ENCODE measurements around the gene PRSS37. TPM values are rescaled to one million over a fixed set of nuclear protein-coding genes. Genes with fewer than 3 reads are reported as not detected.
"Not testable (repeated sequence)": the region's sequence is repeated elsewhere in the genome, so short reads cannot be mapped to it uniquely, and the experiment has no call there.

The PRSS37 gene
- total RNA-seq, 2 donors from 2014 or later = not detected

DNA sequence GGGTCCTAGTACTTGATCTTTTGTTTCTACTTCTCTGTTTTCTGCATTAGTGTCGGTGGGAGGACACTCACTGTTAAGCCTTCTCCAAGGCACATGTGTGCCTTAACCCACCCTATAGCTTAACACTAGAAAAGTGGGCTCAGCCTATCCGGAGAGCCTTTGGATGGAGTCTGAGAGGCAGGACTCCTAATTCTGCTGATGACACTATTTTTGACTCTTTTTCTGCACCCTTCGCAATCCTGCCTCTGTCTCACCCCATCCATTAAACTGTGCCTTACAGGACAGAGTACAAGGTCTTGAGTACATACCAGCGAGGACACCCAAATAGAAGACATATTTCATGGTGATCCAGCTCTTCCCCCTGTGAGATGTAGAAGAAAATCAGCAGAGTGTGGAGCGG, 577 bp downstream of the PRSS37 start:
- no peak overlapping the region for H3K27ac Mint-ChIP-seq
- no peak for ATAC-seq (replicated peaks)
- no peaks in the 10 kb centered on the region for H3K36me3 Mint-ChIP-seq (ENCODE audit: low read depth)
- no peak overlapping the region for H3K4me3 Mint-ChIP-seq
- H3K4me1 Mint-ChIP-seq = no peaks in the 10 kb centered on the region
- no peaks in the 10 kb centered on the region for H3K9me3 Mint-ChIP-seq
- H3K27me3 Mint-ChIP-seq = no peaks in the 10 kb centered on the region

DNA sequence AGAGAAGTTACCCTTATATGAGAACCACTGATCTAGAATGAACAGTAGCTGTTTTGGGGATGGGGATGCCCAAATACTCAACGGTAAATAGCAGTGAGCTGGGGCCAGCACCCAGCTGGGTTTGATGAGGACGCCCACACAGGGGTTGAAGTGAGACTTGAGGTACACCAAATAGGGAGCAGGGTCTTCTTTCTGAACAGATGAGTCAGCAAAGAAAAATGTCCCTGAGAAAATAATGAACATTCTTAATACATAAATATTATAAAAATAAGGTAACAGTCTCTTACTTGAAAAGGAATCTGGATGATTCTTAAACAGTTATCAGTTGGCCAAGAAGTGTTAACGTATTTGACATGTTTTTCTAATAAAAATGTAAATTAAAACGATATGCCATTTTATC, 2.0 kb downstream of the PRSS37 start:
- no peak for ATAC-seq (replicated peaks)
- H3K27me3 Mint-ChIP-seq = no peaks in the 10 kb centered on the region
- H3K9me3 Mint-ChIP-seq = no peaks in the 10 kb centered on the region
- H3K4me3 Mint-ChIP-seq = no peak overlapping the region
- H3K4me1 Mint-ChIP-seq = no peaks in the 10 kb centered on the region
- H3K36me3 Mint-ChIP-seq (ENCODE audit: low read depth) = no peaks in the 10 kb centered on the region
- H3K27ac Mint-ChIP-seq = no peak overlapping the region

DNA sequence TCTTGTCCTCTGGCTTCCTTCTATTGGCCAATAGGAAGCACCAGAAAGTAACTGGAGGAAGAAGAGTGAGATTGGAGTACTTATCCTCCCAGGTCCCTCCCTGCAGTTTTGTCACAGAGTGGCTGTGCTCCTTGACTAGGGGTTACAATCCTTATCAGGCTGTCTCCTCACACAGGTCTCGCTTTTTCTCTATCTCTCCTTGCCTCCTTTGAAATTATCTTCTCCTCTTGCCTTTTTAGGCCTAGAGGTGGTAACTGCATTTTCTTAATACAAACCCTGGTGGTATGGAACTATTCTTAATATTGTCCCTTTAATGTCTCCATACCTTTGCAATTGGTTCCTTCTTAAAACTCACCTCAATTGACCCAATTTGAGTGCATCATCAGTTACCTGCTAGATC, 2.7 kb downstream of the PRSS37 start:
- H3K27me3 Mint-ChIP-seq = no peaks in the 10 kb centered on the region
- H3K4me1 Mint-ChIP-seq = no peaks in the 10 kb centered on the region
- H3K36me3 Mint-ChIP-seq (ENCODE audit: low read depth) = no peaks in the 10 kb centered on the region
- no peak overlapping the region for H3K27ac Mint-ChIP-seq
- no peak for ATAC-seq (replicated peaks)
- no peaks in the 10 kb centered on the region for H3K9me3 Mint-ChIP-seq
- no peak overlapping the region for H3K4me3 Mint-ChIP-seq

DNA sequence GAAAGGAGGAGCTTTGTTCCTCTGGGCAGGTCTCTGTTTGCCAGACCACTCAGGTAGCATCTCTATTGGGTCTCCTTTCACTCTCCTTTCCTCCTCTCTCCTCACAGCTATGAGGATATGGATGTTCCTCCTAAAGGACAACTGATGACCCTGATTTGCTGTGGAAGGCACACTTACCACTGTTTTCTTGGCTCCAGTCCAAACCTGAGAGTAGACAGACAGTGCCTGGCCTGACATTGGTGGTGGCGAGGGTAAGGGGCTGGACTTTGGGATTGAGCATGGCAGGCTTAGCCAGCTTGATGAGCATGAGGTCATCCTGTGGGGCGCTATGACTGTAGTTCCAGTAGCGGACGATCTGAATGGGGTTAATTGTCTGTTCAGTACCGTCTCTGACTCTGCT, 3.6 kb downstream of the PRSS37 start:
- no peaks in the 10 kb centered on the region for H3K36me3 Mint-ChIP-seq (ENCODE audit: low read depth)
- no peak overlapping the region for H3K27ac Mint-ChIP-seq
- H3K9me3 Mint-ChIP-seq = no peaks in the 10 kb centered on the region
- H3K4me3 Mint-ChIP-seq = no peak overlapping the region
- ATAC-seq (replicated peaks) = no peak
- H3K4me1 Mint-ChIP-seq = no peaks in the 10 kb centered on the region
- no peaks in the 10 kb centered on the region for H3K27me3 Mint-ChIP-seq

DNA sequence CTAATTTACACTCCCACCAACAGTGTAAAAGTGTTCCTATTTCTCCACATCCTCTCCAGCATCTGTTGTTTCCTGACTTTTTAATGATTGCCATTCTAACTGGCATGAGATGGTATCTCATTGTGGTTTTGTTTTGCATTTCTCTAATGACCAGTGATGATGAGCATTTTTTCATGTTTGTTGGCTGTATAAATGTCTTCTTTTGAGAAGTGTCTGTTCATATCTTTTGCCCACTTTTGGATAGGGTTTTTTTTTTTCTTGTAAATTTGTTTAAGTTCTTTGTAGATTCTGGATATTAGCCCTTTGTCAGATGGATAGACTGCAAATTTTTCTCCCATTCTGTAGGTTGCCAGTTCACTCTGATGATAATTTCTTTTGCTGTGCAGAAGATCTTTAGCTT, 18.9 kb downstream of the PRSS37 start:
- not testable (repeated sequence) for H3K4me3 Mint-ChIP-seq; H3K4me1 Mint-ChIP-seq; H3K27me3 Mint-ChIP-seq; H3K36me3 Mint-ChIP-seq (ENCODE audit: low read depth); ATAC-seq (replicated peaks); H3K27ac Mint-ChIP-seq
- peaks cover 37% of the 10 kb centered on the region for H3K9me3 Mint-ChIP-seq

DNA sequence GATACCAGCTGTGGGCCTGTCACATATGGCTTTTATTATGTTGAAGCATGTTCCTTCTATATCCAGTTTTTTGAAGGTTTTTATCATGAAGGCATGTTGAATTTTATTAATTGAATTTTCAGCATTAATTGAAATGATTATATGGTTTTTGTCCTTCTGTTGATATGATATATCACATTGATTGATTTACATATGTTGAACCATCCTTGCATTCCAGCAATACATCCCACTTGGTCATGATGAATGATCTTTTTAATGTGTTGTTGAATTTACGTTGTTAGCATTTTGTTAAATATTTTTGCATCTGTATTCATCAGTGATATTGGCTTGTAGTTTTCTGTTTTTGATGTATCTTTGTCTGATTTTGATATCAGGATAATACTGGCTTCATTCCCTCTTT, 21.2 kb downstream of the PRSS37 start:
- Mint-ChIP-seq H3K27me3 (no peaks in the 10 kb centered on the region), H3K27ac (no peak overlapping the region), H3K36me3 (ENCODE audit: low read depth) (peaks cover 6% of the 10 kb centered on the region), H3K4me3 (no peak overlapping the region), H3K4me1 (no peaks in the 10 kb centered on the region), H3K9me3 (peaks cover 44% of the 10 kb centered on the region)
- ATAC-seq (replicated peaks) = no peak

DNA sequence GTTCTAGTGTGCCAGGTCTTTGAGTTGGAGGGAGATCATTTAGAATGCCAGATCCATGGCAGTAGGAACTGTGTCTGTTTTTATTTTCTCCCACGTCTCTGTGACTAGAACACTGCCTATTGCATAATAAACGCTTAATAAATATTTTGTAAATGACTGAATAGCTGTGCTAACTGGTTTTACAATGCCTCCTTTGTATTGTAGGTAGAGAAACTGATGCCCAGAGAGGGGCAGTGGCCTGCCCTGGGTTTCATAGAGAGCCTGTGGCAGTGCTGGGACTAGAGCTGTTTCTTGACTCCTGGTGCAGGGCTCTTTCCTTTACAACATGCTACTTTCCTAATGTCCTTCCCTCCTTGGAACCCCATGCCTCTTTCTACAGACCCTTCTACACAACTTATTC, 48.8 kb downstream of the PRSS37 start:
- H3K4me1 Mint-ChIP-seq = no peaks in the 10 kb centered on the region
- no peak overlapping the region for H3K4me3 Mint-ChIP-seq
- no peaks in the 10 kb centered on the region for H3K9me3 Mint-ChIP-seq
- no peak overlapping the region for H3K27ac Mint-ChIP-seq
- peaks cover 49% of the 10 kb centered on the region for H3K36me3 Mint-ChIP-seq (ENCODE audit: low read depth)
- ATAC-seq (replicated peaks) = no peak
- H3K27me3 Mint-ChIP-seq = no peaks in the 10 kb centered on the region

DNA sequence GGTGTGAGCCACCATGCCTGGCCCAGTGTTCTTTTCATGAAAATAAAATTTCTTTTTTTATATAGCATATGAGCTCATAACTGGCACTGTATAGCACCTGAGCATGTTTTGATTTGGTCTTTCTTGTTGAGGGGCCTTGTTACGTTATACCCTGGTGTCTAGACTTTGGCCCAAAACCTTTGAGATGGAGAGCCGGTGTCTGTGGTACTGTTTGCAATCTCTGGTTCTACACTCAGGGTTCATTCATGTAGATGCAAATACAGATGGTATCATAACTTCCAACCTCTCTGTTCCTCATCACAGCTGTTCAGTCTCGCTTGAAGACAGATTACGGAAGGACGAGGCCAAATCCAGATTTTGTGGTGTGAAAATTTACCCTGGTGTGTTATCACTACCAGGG, 51.4 kb downstream of the PRSS37 start, which contains the start of gene TAS2R5:
Gene TAS2R5, plus strand, starts transcription at position 301 of the 400 bp plus-strand sequence. CDS start 145 bp downstream, outside the sequence.
- H3K27me3 Mint-ChIP-seq = no peaks in the 10 kb centered on the region
- no peak within 1 kb of the TSS for H3K4me3 Mint-ChIP-seq
- H3K36me3 Mint-ChIP-seq (ENCODE audit: low read depth) = peaks cover 49% of the 10 kb centered on the region
- no peak within 1 kb of the TSS for H3K27ac Mint-ChIP-seq
- H3K9me3 Mint-ChIP-seq = no peaks in the 10 kb centered on the region
- H3K4me1 Mint-ChIP-seq = no peaks in the 10 kb centered on the region
- no peak for ATAC-seq (replicated peaks)

DNA sequence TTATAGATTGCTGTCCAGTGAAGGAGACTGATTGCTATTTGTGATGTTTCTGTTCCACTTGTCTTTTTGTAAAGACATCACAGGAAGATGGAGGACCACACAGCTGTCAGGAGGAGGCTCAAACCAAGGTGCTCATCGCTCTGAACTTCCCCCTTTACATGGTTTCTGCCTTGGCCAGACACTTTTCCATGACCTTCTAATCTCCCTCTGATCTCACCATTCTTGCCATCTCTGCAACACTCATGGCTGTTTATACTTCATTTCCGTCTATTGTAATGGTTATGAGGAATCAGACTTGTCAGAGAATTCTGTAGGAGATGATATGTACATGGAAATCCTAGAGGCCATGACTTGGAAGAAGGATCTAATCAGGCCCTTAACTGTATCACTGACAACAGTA, 53.0 kb downstream of the PRSS37 start:
- H3K4me1 Mint-ChIP-seq = no peaks in the 10 kb centered on the region

More for the DNA sequence above, 53.0 kb downstream of the PRSS37 start:
- H3K9me3 Mint-ChIP-seq = no peaks in the 10 kb centered on the region
- no peaks in the 10 kb centered on the region for H3K27me3 Mint-ChIP-seq
- H3K4me3 Mint-ChIP-seq = no peak overlapping the region
- H3K27ac Mint-ChIP-seq = peak overlapping the region; percentile 40
- ATAC-seq (replicated peaks) = no peak
- H3K36me3 Mint-ChIP-seq (ENCODE audit: low read depth) = peaks cover 41% of the 10 kb centered on the region

Other genes starting within 250 kb of the PRSS37 start
- gene DENND11, start 139.3 kb downstream of the PRSS37 start, total RNA-seq = 10 to 100 TPM; 19.5 to 36.1 TPM
- under 1 TPM in 1 of 2 donors, not detected in 1; 0.13 TPM for gene WEE2, start 133.1 kb downstream of the PRSS37 start, total RNA-seq
- gene SSBP1, start 103.1 kb downstream of the PRSS37 start, total RNA-seq = 100 to 1,000 TPM; 139 to 213 TPM
- gene TAS2R3, start 77.4 kb downstream of the PRSS37 start, total RNA-seq = 1 to 10 TPM; 1.4 to 3.8 TPM
- 1 to 10 TPM; 1.3 to 2.8 TPM for gene TAS2R4, start 64.8 kb downstream of the PRSS37 start, total RNA-seq
- gene TAS2R5, start 51.3 kb downstream of the PRSS37 start, total RNA-seq = 1 to 10 TPM; 1.1 to 2.4 TPM
- under 1 TPM in 1 of 2 donors, not detected in 1; 0.58 TPM for gene OR9A4, start 74.9 kb upstream of the PRSS37 start, total RNA-seq
- gene CLEC5A, start 105.5 kb upstream of the PRSS37 start, total RNA-seq = not detected
- gene TAS2R38, start 132.3 kb upstream of the PRSS37 start, total RNA-seq = not detected
- gene MGAM, start 154.4 kb upstream of the PRSS37 start, total RNA-seq = 1 to 10 TPM in 1 of 2 donors, under 1 TPM in 1; 0.06 to 1.4 TPM

All from activated T-helper 17 cell treated with anti-CD3 and anti-CD28 coated beads, Interleukin-2, amount 50 U/mL, for 72 hours (primary cell).